AG04450 (cell line): ENCODE measurements around the gene CCL21. TPM values are rescaled to one million over a fixed set of nuclear protein-coding genes. Genes with fewer than 3 reads are reported as not detected.
"Not testable (repeated sequence)": the region's sequence is repeated elsewhere in the genome, so short reads cannot be mapped to it uniquely, and the experiment has no call there.

Experiments used
- CTCF ChIA-PET: fragments of 300-600, 350-600 bp; formaldehyde crosslinking; extraction: SDS; loops from one replicate; lab custom pipeline; 2022; ENCODE audit warnings: antibody characterized with exemption, inconsistent platforms; lab: Charles Lee
- POLR2A ChIA-PET: fragments of 350-600 bp; formaldehyde crosslinking; extraction: SDS; loops from one replicate; lab custom pipeline; 2021; ENCODE audit warnings: antibody characterized with exemption, inconsistent platforms; lab: Yijun Ruan, JAX
- DNase-seq: peaks from one replicate; pipeline ENCODE4 v3.0.0-alpha.2; 2011; ENCODE audit warnings: low read depth, low spot score
- H3K27ac ChIP-seq: one replicate; pipeline ENCODE4 v1.5.1; 2012; ENCODE audit warnings: low read depth, low read length, control low read depth
- H3K27me3 ChIP-seq: one replicate; pipeline ENCODE4 v1.6.0; 2012; ENCODE audit warnings: low read length; ENCODE audit not compliant: control insufficient read depth, insufficient read depth
- H3K4me3 ChIP-seq: 2 replicates; pipeline ENCODE4 v1.5.1; 2011; ENCODE audit warnings: mild to moderate bottlenecking, low read depth, low read length, control low read depth
- H3K9me3 ChIP-seq: 2 replicates; pipeline ENCODE4 v1.5.1; 2012; ENCODE audit warnings: low read length; ENCODE audit not compliant: control insufficient read depth, insufficient read depth
- CTCF ChIP-seq: IDR thresholded peaks from 2 replicates; pipeline ENCODE4 v1.5.1; 2011; ENCODE audit warnings: low read depth, low read length, control low read depth, inconsistent platforms
- polyA plus RNA-seq: library from polyadenylated mRNA; depleted of rRNA; stranded (reverse); fragments of >200 nt; gene quantifications from 2 replicates; pipeline ENCODE4 v1.2.3, GENCODE V29; 2011

CCL21 gene
- polyA plus RNA-seq, 1 experiment = not detected

GRCh38 chr9:34732886-34733285, 22.9 kb upstream of the CCL21 start:
- no peak overlapping the region for H3K27ac ChIP-seq
- no peaks in the 10 kb centered on the region for H3K9me3 ChIP-seq
- no peak overlapping the region for H3K4me3 ChIP-seq
- POLR2A ChIA-PET = no interaction called here
- peaks cover 9% of the 10 kb centered on the region for H3K27me3 ChIP-seq
- CTCF ChIA-PET = interaction anchor here (1.6 kb wide), 1 partner anchor 30 kb away, joined by 4 read pairs; no protein-coding TSS in a partner anchor
- no peak for TF ChIP-seq CTCF
- no peak for DNase-seq

GRCh38 chr9:34732478-34732877, 22.5 kb upstream of the CCL21 start:
- ChIA-PET CTCF (interaction anchor here (1.6 kb wide), 1 partner anchor 30 kb away, joined by 4 read pairs; no protein-coding TSS in a partner anchor), POLR2A (no interaction called here)
- Histone ChIP-seq H3K4me3 (no peak overlapping the region), H3K27ac (no peak overlapping the region), H3K27me3 (peaks cover 10% of the 10 kb centered on the region), H3K9me3 (no peaks in the 10 kb centered on the region)
- DNase-seq = no peak
- TF ChIP-seq CTCF = no peak

- Histone ChIP-seq H3K27ac (no peak overlapping the region), H3K4me3 (no peak overlapping the region), H3K27me3 (peaks cover 7% of the 10 kb centered on the region), H3K9me3 (no peaks in the 10 kb centered on the region)
- TF ChIP-seq CTCF = no peak
- ChIA-PET CTCF (interaction anchor here (1.1 kb wide), 1 partner anchor 37 kb away, joined by 3 read pairs; no protein-coding TSS in a partner anchor), POLR2A (no interaction called here)
- DNase-seq = no peak
These were observed 13.2 kb upstream of the CCL21 start for GRCh38 chr9:34723141-34723540.

GRCh38 chr9:34719769-34720025, 9.8 kb upstream of the CCL21 start:
- DNase-seq, H3K27ac ChIP-seq, H3K4me3 ChIP-seq, H3K9me3 ChIP-seq, CTCF ChIA-PET, POLR2A ChIA-PET: not testable (repeated sequence)
- H3K27me3 ChIP-seq = peaks cover 17% of the 10 kb centered on the region

GRCh38 chr9:34719021-34719768, 9.3 kb upstream of the CCL21 start:
- Histone ChIP-seq H3K4me3 (no peak overlapping the region), H3K27me3 (peaks cover 19% of the 10 kb centered on the region), H3K9me3 (no peaks in the 10 kb centered on the region), H3K27ac (no peak overlapping the region)
- ChIA-PET POLR2A (no interaction called here), CTCF (no interaction called here)
- no peak for DNase-seq
- no peak for TF ChIP-seq CTCF
